Sigmoid colon (tissue), 4 donors: ENCODE results near the gene EFR3B.

Experiments
- CTCF ChIP-seq, 4 experiments: fragments of 450-650 bp in 3 of 4; fragments of 200-600 bp in 1 of 4; IDR thresholded peaks; one replicate each; pipeline ENCODE4 v1.5.1; 2016 to 2019; ENCODE audit warnings: antibody characterized with exemption in 4 of 4, mild to moderate bottlenecking in 3 of 4, moderate library complexity in 2 of 4
- EP300 ChIP-seq, 4 donors: sonication (generic); formaldehyde crosslinking; IDR thresholded peaks; one replicate each; pipeline ENCODE4 v1.6.1; 2017; ENCODE audit warnings: antibody characterized with exemption in 4 of 4
- POLR2A ChIP-seq, 2 donors: fragments of 450-650 bp; IDR thresholded peaks; one replicate each; pipeline ENCODE4 v1.6.1; 2016; ENCODE audit warnings: antibody characterized with exemption in 2 of 2, mild to moderate bottlenecking in 2 of 2, moderate library complexity in 2 of 2
- POLR2AphosphoS5 ChIP-seq, 4 donors: sonication (generic); formaldehyde crosslinking; IDR thresholded peaks; one replicate each; pipeline ENCODE4 v1.6.1; 2017; ENCODE audit warnings: antibody characterized with exemption in 4 of 4

DNA sequence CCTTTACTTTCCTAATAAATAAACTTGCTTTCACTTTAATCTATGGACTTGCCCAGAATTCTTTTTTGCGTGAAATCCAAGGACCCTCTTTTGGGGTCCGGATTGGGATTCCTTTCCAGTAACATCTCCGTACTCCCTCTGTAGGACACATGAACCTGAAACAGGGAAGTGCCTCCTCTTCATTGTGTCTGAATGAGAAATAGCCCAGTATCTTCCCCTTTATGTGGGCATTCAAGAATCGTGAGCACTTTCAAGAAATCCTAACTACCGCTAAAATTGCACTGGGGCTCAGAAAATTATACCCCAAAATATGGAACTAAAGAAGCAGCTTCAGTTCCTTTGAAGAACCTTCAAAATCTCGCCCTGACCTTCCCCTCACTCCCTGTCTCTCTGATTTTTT is 134.3 kb downstream of the EFR3B start:
- TF ChIP-seq CTCF (IDR thresholded peaks at IDR 0.05) (no peak), POLR2A (IDR thresholded peaks at IDR 0.05) (no peak), EP300 (IDR thresholded peaks at IDR 0.05) (no peak), POLR2AphosphoS5 (IDR thresholded peaks at IDR 0.05) (no peak)
